Activated T-cell treated with anti-CD3 and anti-CD28 coated beads, Interleukin-2, amount 50 U/mL, for 4 hours (primary cell): ENCODE results near the gene HSPA8. TPM values are rescaled to one million over a fixed set of nuclear protein-coding genes. Genes with fewer than 3 reads are reported as not detected.

Experiments
- ATAC-seq, 2 donors: fragments of 200-7000 bp; cut with Tn5 transposase; one replicate each; pipeline ENCODE4 v1.10.0; 2021
- DNase-seq: peaks from one replicate; pipeline ENCODE4 v3.0.0-alpha.2; 2020
- H3K27me3 Mint-ChIP-seq: one replicate; pipeline ENCODE4 v1.8.0; 2021; ENCODE audit warnings: low read depth, mixed read lengths
- H3K36me3 Mint-ChIP-seq: one replicate; pipeline ENCODE4 v1.8.0; 2022; ENCODE audit warnings: mixed read lengths; ENCODE audit not compliant: insufficient read depth
- H3K4me1 Mint-ChIP-seq: one replicate; pipeline ENCODE4 v1.8.0; 2021; ENCODE audit warnings: low read depth, mixed read lengths
- H3K4me3 Mint-ChIP-seq: one replicate; pipeline ENCODE4 v1.8.0; 2021; ENCODE audit warnings: mild to moderate bottlenecking, moderate library complexity, mixed read lengths
- H3K9me3 Mint-ChIP-seq: one replicate; pipeline ENCODE4 v1.8.0; 2021; ENCODE audit warnings: mixed read lengths
- total RNA-seq, 3 donors: library from RNA; stranded (reverse); gene quantifications; one replicate each; pipeline ENCODE4 v1.2.1, GENCODE V29; 2021

The HSPA8 gene
- total RNA-seq, 3 donors from 2014 or later = 3,255 to 3,669 (median 3,417) TPM

- Mint-ChIP-seq H3K4me1 (peaks cover 57% of the 10 kb centered on the region), H3K9me3 (peaks cover 2% of the 10 kb centered on the region), H3K36me3 (peaks cover 4% of the 10 kb centered on the region), H3K27me3 (no peaks in the 10 kb centered on the region), H3K4me3 (no peak overlapping the region)
- no peak for DNase-seq
- ATAC-seq = no peak
These were observed 23.6 kb upstream of the HSPA8 start for GRCh38 chr11:123085497-123085896.

GRCh38 chr11:123084454-123084853 is 22.5 kb upstream of the HSPA8 start:
- Mint-ChIP-seq H3K36me3 (peaks cover 4% of the 10 kb centered on the region), H3K9me3 (peaks cover 2% of the 10 kb centered on the region), H3K4me3 (no peak overlapping the region), H3K27me3 (no peaks in the 10 kb centered on the region), H3K4me1 (peaks cover 59% of the 10 kb centered on the region)
- ATAC-seq = no peak
- DNase-seq = no peak

GRCh38 chr11:123083623-123084029 is 21.7 kb upstream of the HSPA8 start:
- ATAC-seq (peak; percentile 26 to 38), DNase-seq (peak; percentile 60)
- H3K36me3 Mint-ChIP-seq = peaks cover 4% of the 10 kb centered on the region
- peaks cover 56% of the 10 kb centered on the region for H3K4me1 Mint-ChIP-seq
- H3K9me3 Mint-ChIP-seq = peaks cover 2% of the 10 kb centered on the region
- peak overlapping the region; percentile 69 for H3K4me3 Mint-ChIP-seq
- H3K27me3 Mint-ChIP-seq = no peaks in the 10 kb centered on the region

- no peak for ATAC-seq
- no peak for DNase-seq
- Mint-ChIP-seq H3K36me3 (peaks cover 4% of the 10 kb centered on the region), H3K4me3 (peak overlapping the region; percentile 69), H3K9me3 (peaks cover 2% of the 10 kb centered on the region), H3K4me1 (peaks cover 52% of the 10 kb centered on the region), H3K27me3 (no peaks in the 10 kb centered on the region)
These were observed 21.0 kb upstream of the HSPA8 start for GRCh38 chr11:123082977-123083376.

GRCh38 chr11:123080015-123080414 is 18.1 kb upstream of the HSPA8 start:
- H3K4me1 Mint-ChIP-seq = peaks cover 33% of the 10 kb centered on the region

GRCh38 chr11:123076484-123076883 is 14.5 kb upstream of the HSPA8 start:
- DNase-seq = no peak
- Mint-ChIP-seq H3K9me3 (no peaks in the 10 kb centered on the region), H3K27me3 (no peaks in the 10 kb centered on the region), H3K4me1 (peaks cover 31% of the 10 kb centered on the region), H3K36me3 (peaks cover 3% of the 10 kb centered on the region), H3K4me3 (no peak overlapping the region)
- ATAC-seq = no peak

More at GRCh38 chr11:123080015-123080414, 18.1 kb upstream of the HSPA8 start:
- H3K27me3 Mint-ChIP-seq = no peaks in the 10 kb centered on the region
- ATAC-seq = peak; percentile 90 to 92
- H3K4me3 Mint-ChIP-seq = no peak overlapping the region
- peaks cover 2% of the 10 kb centered on the region for H3K9me3 Mint-ChIP-seq
- peaks cover 7% of the 10 kb centered on the region for H3K36me3 Mint-ChIP-seq
- DNase-seq = no peak

GRCh38 chr11:123073343-123074057 is 11.6 kb upstream of the HSPA8 start:
- Mint-ChIP-seq H3K9me3 (no peaks in the 10 kb centered on the region), H3K4me3 (no peak overlapping the region), H3K36me3 (peaks cover 3% of the 10 kb centered on the region), H3K4me1 (peaks cover 54% of the 10 kb centered on the region), H3K27me3 (no peaks in the 10 kb centered on the region)
- ATAC-seq (no peak), DNase-seq (no peak)

GRCh38 chr11:123072762-123073161 is 10.8 kb upstream of the HSPA8 start:
- Mint-ChIP-seq H3K4me3 (no peak overlapping the region), H3K36me3 (peaks cover 3% of the 10 kb centered on the region), H3K4me1 (peaks cover 57% of the 10 kb centered on the region), H3K27me3 (no peaks in the 10 kb centered on the region), H3K9me3 (no peaks in the 10 kb centered on the region)
- no peak for DNase-seq
- no peak for ATAC-seq

- DNase-seq (no peak), ATAC-seq (no peak)
- Mint-ChIP-seq H3K4me3 (no peak overlapping the region), H3K9me3 (no peaks in the 10 kb centered on the region), H3K4me1 (peaks cover 57% of the 10 kb centered on the region), H3K36me3 (peaks cover 3% of the 10 kb centered on the region), H3K27me3 (no peaks in the 10 kb centered on the region)
These were observed 10.4 kb upstream of the HSPA8 start for GRCh38 chr11:123072332-123072761.

GRCh38 chr11:123069908-123070821 is 8.2 kb upstream of the HSPA8 start:
- no peaks in the 10 kb centered on the region for H3K27me3 Mint-ChIP-seq
- ATAC-seq (peak; percentile 72 to 78), DNase-seq (no peak)
- peak overlapping the region; percentile 82 for H3K4me3 Mint-ChIP-seq
- H3K9me3 Mint-ChIP-seq = no peaks in the 10 kb centered on the region
- peaks cover 61% of the 10 kb centered on the region for H3K4me1 Mint-ChIP-seq
- H3K36me3 Mint-ChIP-seq = peaks cover 6% of the 10 kb centered on the region

- DNase-seq (no peak), ATAC-seq (no peak)
- H3K4me1 Mint-ChIP-seq = peaks cover 43% of the 10 kb centered on the region
- no peak overlapping the region for H3K4me3 Mint-ChIP-seq
- peaks cover 22% of the 10 kb centered on the region for H3K36me3 Mint-ChIP-seq
- no peaks in the 10 kb centered on the region for H3K27me3 Mint-ChIP-seq
- no peaks in the 10 kb centered on the region for H3K9me3 Mint-ChIP-seq
These were observed 3.7 kb upstream of the HSPA8 start for GRCh38 chr11:123065621-123066020.

- DNase-seq (no peak), ATAC-seq (peak; percentile 3 to 4)
- H3K4me3 Mint-ChIP-seq = peak overlapping the region; percentile 99
- H3K4me1 Mint-ChIP-seq = peaks cover 36% of the 10 kb centered on the region
- H3K36me3 Mint-ChIP-seq = peaks cover 38% of the 10 kb centered on the region
- H3K9me3 Mint-ChIP-seq = no peaks in the 10 kb centered on the region
- H3K27me3 Mint-ChIP-seq = no peaks in the 10 kb centered on the region
These were observed 2.1 kb upstream of the HSPA8 start for GRCh38 chr11:123063826-123064657.

GRCh38 chr11:123062892-123063825 is 1.2 kb upstream of the HSPA8 start:
- DNase-seq (peak; percentile 18), ATAC-seq (peak; percentile 2 to 4)
- H3K4me1 Mint-ChIP-seq = peaks cover 36% of the 10 kb centered on the region
- H3K9me3 Mint-ChIP-seq = no peaks in the 10 kb centered on the region
- H3K36me3 Mint-ChIP-seq = peaks cover 47% of the 10 kb centered on the region
- H3K4me3 Mint-ChIP-seq = peak overlapping the region; percentile 99
- no peaks in the 10 kb centered on the region for H3K27me3 Mint-ChIP-seq
